Testis (tissue), 2 donors: ENCODE results near the gene SPATC1L.

Source experiments
- CTCF ChIP-seq, 3 experiments: fragments of 450-650 bp in 2 of 3; fragments of 200-600 bp in 1 of 3; sonication (generic) in 1 of 3; IDR thresholded peaks; one replicate each; pipeline ENCODE4 v1.5.1; 2016 to 2019; ENCODE audit warnings: antibody characterized with exemption in 3 of 3, mild to moderate bottlenecking in 2 of 3, moderate library complexity in 1 of 3
- POLR2A ChIP-seq: fragments of 450-650 bp; IDR thresholded peaks from one replicate; pipeline ENCODE4 v1.6.1; 2017; ENCODE audit warnings: antibody characterized with exemption, mild to moderate bottlenecking, moderate library complexity

GRCh38 chr21:46156678-46157077 is 27.6 kb downstream of the SPATC1L start:
- no peak for TF ChIP-seq CTCF (IDR thresholded peaks at IDR 0.05)
- TF ChIP-seq POLR2A: no peak
